CD4-positive, alpha-beta T cell treated with Interleukin-2 at 100 ng/mL for 4 hours (primary cell): ENCODE results near the gene AAK1.

Experiments
- DNase-seq: peaks from one replicate; pipeline ENCODE4 v3.0.0-alpha.2; 2020; ENCODE audit warnings: low spot score

AAK1 gene

GRCh38 chr2:69490486-69490885 lies 153.1 kb downstream of the AAK1 start:
- no peak for DNase-seq

DNA sequence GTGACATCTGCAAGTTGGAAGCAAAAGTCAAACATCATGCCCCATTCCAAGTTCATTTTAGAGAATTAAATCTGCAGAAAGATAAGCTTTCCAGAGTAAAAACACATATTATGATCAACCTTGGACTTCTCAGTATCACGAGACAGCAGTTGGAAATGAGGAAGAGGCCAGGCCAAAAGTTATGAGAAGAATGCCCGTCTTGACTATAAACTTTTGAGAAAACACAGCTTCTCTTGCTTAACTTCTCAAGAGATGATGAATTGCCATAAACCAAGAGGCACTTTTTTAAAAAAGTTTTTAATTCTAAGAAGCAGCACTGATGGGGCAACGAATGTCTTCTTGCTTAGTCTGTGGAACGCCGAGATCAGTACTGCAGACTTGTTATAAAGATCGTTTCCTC lies 153.7 kb downstream of the AAK1 start:
- DNase-seq, result no peak

GRCh38 chr2:69483696-69484095 lies 159.8 kb downstream of the AAK1 start:
- DNase-seq, result no peak

DNA sequence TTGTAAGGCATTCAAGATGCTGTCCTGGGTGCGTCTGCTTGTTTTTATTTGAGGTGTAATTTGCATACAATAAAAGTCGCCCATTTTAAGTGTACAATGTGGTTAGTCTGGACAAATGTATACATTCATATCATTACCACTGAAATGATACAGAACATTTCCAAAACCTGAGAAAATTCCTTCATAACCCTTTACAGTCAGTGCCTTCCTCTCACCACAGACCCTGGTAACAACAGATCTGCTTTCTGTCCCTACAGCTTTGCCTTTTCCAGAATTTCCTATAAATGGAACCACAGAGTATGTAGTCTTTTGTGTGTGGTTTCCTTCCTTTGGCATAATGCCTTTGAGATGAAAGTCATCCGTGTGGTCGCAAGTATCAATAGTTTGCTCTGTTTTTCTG lies 160.5 kb downstream of the AAK1 start:
- no peak for DNase-seq

- DNase-seq, result no peak
Measured at GRCh38 chr2:69482471-69482870, 161.1 kb downstream of the AAK1 start.

DNA sequence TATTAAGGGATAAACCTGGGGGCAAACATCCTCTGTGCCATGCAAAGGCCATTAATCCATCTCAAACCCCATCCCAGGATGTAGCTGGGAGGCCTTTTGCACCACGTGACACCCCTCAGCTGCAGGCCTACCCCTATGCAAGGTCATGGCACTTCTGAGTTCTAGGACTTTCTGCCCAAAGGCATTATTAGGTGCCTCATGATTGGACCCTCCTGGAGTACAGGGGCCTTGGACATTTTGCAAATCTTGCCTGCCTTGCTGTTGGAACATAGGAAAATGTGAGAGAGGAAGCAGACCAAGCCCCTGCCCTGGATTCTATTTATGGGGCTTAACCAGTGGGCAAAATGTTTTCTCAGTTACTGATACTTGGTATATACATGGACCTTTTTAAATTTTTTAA lies 162.1 kb downstream of the AAK1 start:
- DNase-seq, result no peak

GRCh38 chr2:69477627-69478026 lies 165.9 kb downstream of the AAK1 start:
- DNase-seq, result no peak

- no peak for DNase-seq
Measured at GRCh38 chr2:69474688-69475087, 168.9 kb downstream of the AAK1 start.

DNA sequence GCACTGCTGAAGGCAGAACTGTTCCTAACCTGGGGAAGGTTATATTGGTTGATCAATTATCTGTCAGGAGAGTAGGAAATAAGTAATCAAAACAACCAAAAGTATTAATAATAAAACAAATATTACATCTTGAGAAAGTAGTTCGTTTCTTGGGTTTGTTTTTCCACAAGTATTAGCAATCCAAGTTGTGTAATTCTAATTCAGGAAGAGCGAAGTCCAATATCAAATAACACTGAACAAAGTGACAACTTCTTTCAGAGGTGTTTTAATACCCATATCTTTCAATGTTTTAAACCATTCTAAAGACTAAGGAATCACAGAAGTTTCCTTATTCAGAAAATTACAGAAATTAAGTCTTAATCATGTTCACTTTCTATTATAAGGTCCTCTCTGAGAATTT lies 171.7 kb downstream of the AAK1 start:
- no peak for DNase-seq

DNA sequence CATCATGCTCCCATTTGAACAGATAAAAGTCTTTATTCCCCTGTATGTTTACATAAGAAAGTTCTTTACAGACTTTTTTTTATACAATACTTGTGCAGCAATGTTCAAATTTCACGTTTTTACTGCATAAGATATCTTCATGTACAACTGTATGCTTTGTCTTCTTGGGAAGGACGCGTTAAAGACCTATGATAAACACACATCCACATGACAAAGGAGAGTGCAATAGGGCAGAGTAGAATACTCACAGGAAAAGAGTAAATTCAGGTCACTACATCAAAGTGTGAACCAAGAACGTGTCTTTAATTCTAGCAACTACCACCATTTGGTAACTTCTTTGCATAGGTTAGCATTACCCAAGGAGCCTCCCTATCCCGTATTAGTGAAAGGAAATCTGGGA lies 172.6 kb downstream of the AAK1 start:
- no peak for DNase-seq

DNA sequence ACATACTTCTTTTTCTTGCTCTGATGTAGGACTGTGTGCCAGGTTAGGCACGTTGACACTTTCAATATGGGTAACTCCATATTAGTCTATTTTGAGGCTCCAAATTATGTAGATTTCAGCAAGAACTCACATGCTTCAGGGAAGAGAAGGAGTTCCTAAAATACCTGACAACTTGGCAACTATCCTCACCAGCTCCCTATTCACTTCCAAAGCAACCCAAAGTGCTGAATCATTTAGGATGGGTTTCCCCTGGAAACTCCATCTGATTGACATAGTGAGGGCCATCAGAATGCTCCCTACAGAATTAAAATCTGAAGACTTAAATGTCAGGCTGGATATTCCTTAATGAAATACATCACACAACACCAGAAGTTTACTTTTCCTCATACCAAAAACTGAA lies 173.8 kb downstream of the AAK1 start:
- DNase-seq, result no peak

- no peak for DNase-seq
Measured at GRCh38 chr2:69469375-69469774, 174.2 kb downstream of the AAK1 start.

DNA sequence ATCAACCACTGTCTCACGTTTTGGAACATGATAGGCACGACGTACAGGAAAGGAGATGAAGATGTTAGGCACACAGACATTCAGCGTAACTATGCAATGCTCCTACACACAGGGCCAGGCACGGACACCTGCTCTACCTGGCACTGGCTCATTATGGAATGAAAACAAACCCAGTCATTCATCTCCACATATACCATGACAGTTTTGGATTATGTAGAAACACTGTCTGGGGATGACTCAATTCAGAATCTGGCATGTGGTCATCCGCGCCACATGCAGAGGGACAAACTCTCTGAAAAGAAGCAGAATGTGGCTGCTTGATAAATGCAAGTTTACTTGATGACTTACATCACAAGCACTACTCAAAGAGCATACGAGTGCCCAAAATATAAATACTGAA lies 176.8 kb downstream of the AAK1 start:
- no peak for DNase-seq

- no peak for DNase-seq
Measured at GRCh38 chr2:69465513-69466456, 177.8 kb downstream of the AAK1 start.

GRCh38 chr2:69464575-69464974 lies 179.0 kb downstream of the AAK1 start:
- DNase-seq, result no peak

GRCh38 chr2:69462780-69463179 lies 180.8 kb downstream of the AAK1 start:
- no peak for DNase-seq

DNA sequence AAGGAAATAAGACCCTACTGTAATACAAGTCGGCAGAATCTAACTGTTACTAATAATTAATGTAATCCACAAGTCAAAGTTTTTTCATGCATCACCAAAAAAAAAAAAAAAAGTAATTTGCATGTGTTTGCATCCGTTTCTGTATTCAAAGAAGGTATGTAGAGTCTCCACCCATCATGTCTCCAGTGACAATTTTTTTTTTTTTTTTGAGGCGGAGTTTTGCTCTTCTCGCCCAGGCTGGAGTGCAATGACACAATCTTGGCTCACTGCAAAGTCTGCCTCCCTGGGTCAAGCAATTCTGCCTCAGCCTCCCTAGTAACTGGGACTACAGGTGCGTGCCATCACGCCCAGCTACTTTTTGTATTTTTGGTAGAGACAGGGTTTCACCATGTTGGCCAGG lies 182.1 kb downstream of the AAK1 start:
- no peak for DNase-seq

DNA sequence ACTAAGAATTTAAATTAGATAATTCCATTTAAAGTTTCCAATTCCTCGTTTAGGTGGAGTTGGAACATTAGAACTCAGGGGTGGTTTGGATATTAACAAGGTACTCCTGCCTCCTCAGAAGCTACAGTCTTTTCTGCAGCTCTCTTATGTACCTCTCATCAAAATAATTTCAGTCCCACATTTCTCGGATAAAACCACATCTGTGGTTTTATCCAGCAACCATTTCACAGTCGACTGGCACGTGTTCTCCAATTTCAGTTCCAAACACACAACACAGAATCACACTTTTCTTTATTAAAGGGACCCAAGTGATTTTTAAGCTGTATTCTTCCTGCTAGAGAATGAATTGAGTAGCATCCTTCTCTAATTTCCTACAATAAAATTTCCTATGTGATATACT lies 183.6 kb downstream of the AAK1 start:
- DNase-seq, result no peak

- no peak for DNase-seq
Measured at GRCh38 chr2:69456950-69457445, 186.5 kb downstream of the AAK1 start.

DNA sequence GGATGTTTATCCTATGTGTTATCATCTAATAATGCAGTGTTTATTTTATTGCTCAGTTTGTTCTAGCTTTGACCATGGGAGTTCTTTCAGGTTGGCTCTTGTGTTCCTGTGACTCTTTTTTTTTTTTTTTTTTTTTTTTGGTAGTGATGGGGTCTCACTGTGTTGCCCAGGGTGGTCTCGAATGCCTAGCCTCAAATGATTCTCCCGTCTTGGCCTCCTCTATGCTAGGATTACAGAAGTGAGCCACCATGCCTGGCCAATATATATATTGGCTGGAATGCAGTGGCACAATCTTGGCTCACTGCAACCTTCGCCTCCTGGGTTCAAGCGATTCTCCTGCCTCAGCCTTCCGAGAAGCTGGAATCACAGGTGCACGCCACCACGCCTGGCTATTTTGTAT lies 187.4 kb downstream of the AAK1 start:
- DNase-seq, result no peak

DNA sequence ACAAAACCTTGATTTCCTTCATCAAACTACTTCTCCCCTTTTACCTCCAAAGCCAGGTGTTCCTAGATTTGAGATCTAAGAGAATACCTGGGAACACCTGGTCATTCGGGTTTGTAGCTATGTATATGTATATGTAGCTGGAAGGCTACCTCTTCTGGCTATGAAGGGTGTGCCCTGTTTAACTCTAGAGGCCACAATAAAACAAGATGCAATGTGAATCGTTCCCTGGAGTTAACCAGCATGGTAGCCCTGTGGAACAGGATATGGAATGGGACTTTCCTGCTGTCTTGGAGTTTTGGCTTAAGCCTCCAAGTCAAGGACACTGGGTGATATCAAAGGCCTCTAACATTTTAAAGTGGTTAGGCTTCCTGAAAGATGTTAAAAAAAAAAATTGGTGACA lies 188.6 kb downstream of the AAK1 start:
- DNase-seq, result no peak

GRCh38 chr2:69453475-69454129 lies 189.9 kb downstream of the AAK1 start:
- DNase-seq, result no peak

- DNase-seq, result no peak
Measured at GRCh38 chr2:69452687-69453086, 190.9 kb downstream of the AAK1 start.
